Measurements from ENCODE around the gene E2F3. TPM values are rescaled to one million over a fixed set of nuclear protein-coding genes. Genes with fewer than 3 reads are reported as not detected.

Gene E2F3
- total and polyA plus RNA-seq, 10 of the 15 experiments (the other 5 are each of a cell fraction or from before 2014, with no cell fraction given), result 5.1 to 16.8 (median 10.6) TPM

- ChIA-PET POLR2A (no interaction called here), SMC1A (ENCODE audit: uncharacterized antibody, unreplicated experiment) (no interaction called here), RAD21 (ENCODE audit: unreplicated experiment) (no interaction called here), CTCF (no interaction called here)
- FAIRE-seq (no peak), ATAC-seq (no peak), DNase-seq (ENCODE audit: low read depth, low spot score) (no peak)
- in situ Hi-C loops (cut with MboI), result loop anchor here (25.0 kb wide), 1 partner anchor 1497 kb away; no protein-coding TSS in a partner anchor
- Histone ChIP-seq H2AFZ (ENCODE audit: control insufficient read depth, low read depth, low read length) (no peak overlapping the region), H3K9ac (ENCODE audit: control insufficient read depth, insufficient read depth, low read length) (no peak overlapping the region), H4K20me1 (ENCODE audit: control insufficient read depth, insufficient read depth) (no peaks in the 10 kb centered on the region), H3K9me3 (replicated peaks; ENCODE audit: control insufficient read depth, insufficient read depth, low read length) (no peaks in the 10 kb centered on the region), H3K79me2 (ENCODE audit: control insufficient read depth, insufficient read depth, low read length) (no peaks in the 10 kb centered on the region), H3K27me3 (replicated peaks in 1 of 2; ENCODE audit: control insufficient read depth in 2 of 2, insufficient read depth in 2 of 2, low read length in 1 of 2) (no peaks in the 10 kb centered on the region), H3K27ac (ENCODE audit: control insufficient read depth, insufficient read depth) (no peak overlapping the region), H3K4me2 (ENCODE audit: control insufficient read depth, insufficient read depth) (no peak overlapping the region), H3K4me1 (ENCODE audit: control insufficient read depth, insufficient read depth, low read length) (no peaks in the 10 kb centered on the region), H3K4me3 (no peak overlapping the region), H3K36me3 (ENCODE audit: control insufficient read depth in 2 of 2, insufficient read depth in 2 of 2, low read length in 1 of 2) (no peaks in the 10 kb centered on the region)
- WGBS (ENCODE audit: insufficient coverage, insufficient replicate concordance, low lambda C conversion rate, missing lambda C conversion rate), result 18% methylated on average over 2 of the region's 2 CpGs
- TF ChIP-seq IRF4 (IDR thresholded peaks at IDR 0.05; ENCODE audit: low read depth, low read length), result no peak
- no peak for TF ChIP-seq ASH2L (IDR thresholded peaks at IDR 0.05; ENCODE audit: borderline replicate concordance, low read depth)
- no peak for TF ChIP-seq SPI1 (IDR thresholded peaks at IDR 0.05; ENCODE audit: borderline replicate concordance, insufficient read depth, low read depth, low read length)
- no peak for TF ChIP-seq SKIL (IDR thresholded peaks at IDR 0.05; ENCODE audit: low read depth, poor library complexity, severe bottlenecking)
- no peak for TF ChIP-seq E2F4 (IDR thresholded peaks at IDR 0.05; ENCODE audit: low read depth, low read length)
- no peak for TF ChIP-seq RAD51 (IDR thresholded peaks at IDR 0.05)
- TF ChIP-seq STAT1 (conservative IDR thresholded peaks at IDR 0.05), result no peak
- no peak for TF ChIP-seq SMAD5 (IDR thresholded peaks at IDR 0.05; ENCODE audit: low read depth)
- TF ChIP-seq SIX5 (IDR thresholded peaks at IDR 0.05; ENCODE audit: low read depth, low read length, severe bottlenecking), result no peak
- TF ChIP-seq ATF7 (IDR thresholded peaks at IDR 0.05; ENCODE audit: low read depth), result no peak
- TF ChIP-seq HCFC1 (IDR thresholded peaks at IDR 0.05; ENCODE audit: low read length), result no peak
- no peak for TF ChIP-seq BCL3 (IDR thresholded peaks at IDR 0.05; ENCODE audit: borderline replicate concordance, insufficient read depth, low read depth, low read length, poor library complexity, severe bottlenecking)
- TF ChIP-seq KAT2A (conservative IDR thresholded peaks at IDR 0.05; ENCODE audit: control insufficient read depth, low read depth, low read length), result no peak
- no peak for TF ChIP-seq CEBPB (IDR thresholded peaks at IDR 0.05; ENCODE audit: borderline replicate concordance in 1 of 2, low read depth in 2 of 2, low read length in 2 of 2)
- TF ChIP-seq NFXL1 (IDR thresholded peaks at IDR 0.05; ENCODE audit: borderline replicate concordance), result no peak
- TF ChIP-seq RBBP5 (conservative IDR thresholded peaks at IDR 0.05), result no peak
- BruUV-seq (replicated peaks), result no TSS peak
- intact Hi-C loops (cut with micrococcal nuclease; ENCODE audit: unreplicated experiment), result no loop called here
Measured at GRCh38 chr6:20509212-20509611, 107.5 kb downstream of the E2F3 start.
